ENCODE data around the gene PBX3.
A peak's percentile ranks its signal among the peaks of the same experiment; 100 is the strongest.

PBX3 gene

GRCh38 chr9:125826850-125827249 is 79.7 kb downstream of the PBX3 start:
- no peak for DNase-seq

- peak; percentile 80 for DNase-seq
These were observed 82.6 kb downstream of the PBX3 start for GRCh38 chr9:125829743-125830142.

GRCh38 chr9:125831054-125831453 is 83.9 kb downstream of the PBX3 start:
- peak; percentile 53 for DNase-seq

GRCh38 chr9:125831616-125832015 is 84.4 kb downstream of the PBX3 start:
- peak; percentile 71 for DNase-seq

GRCh38 chr9:125835655-125836054 is 88.5 kb downstream of the PBX3 start:
- DNase-seq, result no peak

GRCh38 chr9:125839317-125839716 is 92.1 kb downstream of the PBX3 start:
- peak; percentile 61 for DNase-seq

GRCh38 chr9:125841444-125841843 is 94.3 kb downstream of the PBX3 start:
- DNase-seq, result no peak

GRCh38 chr9:125842242-125842641 is 95.1 kb downstream of the PBX3 start:
- DNase-seq, result no peak

GRCh38 chr9:125843646-125844045 is 96.5 kb downstream of the PBX3 start:
- DNase-seq, result no peak

GRCh38 chr9:125844611-125845010 is 97.4 kb downstream of the PBX3 start:
- DNase-seq, result no peak

GRCh38 chr9:125845271-125845808 is 98.2 kb downstream of the PBX3 start:
- no peak for DNase-seq

- DNase-seq, result no peak
These were observed 100.6 kb downstream of the PBX3 start for GRCh38 chr9:125847735-125848134.

GRCh38 chr9:125850106-125850632 is 103.0 kb downstream of the PBX3 start:
- DNase-seq, result no peak

GRCh38 chr9:125850763-125851162 is 103.6 kb downstream of the PBX3 start:
- DNase-seq, result no peak

GRCh38 chr9:125851979-125852378 is 104.8 kb downstream of the PBX3 start:
- no peak for DNase-seq

GRCh38 chr9:125852386-125852785 is 105.2 kb downstream of the PBX3 start:
- DNase-seq, result no peak

- DNase-seq, result no peak
These were observed 107.5 kb downstream of the PBX3 start for GRCh38 chr9:125854553-125855275.

GRCh38 chr9:125856331-125856730 is 109.2 kb downstream of the PBX3 start:
- DNase-seq, result no peak

- no peak for DNase-seq
These were observed 114.4 kb downstream of the PBX3 start for GRCh38 chr9:125861405-125862058.

- DNase-seq, result no peak
These were observed 116.8 kb downstream of the PBX3 start for GRCh38 chr9:125863923-125864322.

GRCh38 chr9:125867751-125868415 is 120.7 kb downstream of the PBX3 start:
- DNase-seq, result peak; percentile 21

GRCh38 chr9:125878164-125878631 is 131.0 kb downstream of the PBX3 start:
- peak; percentile 17 for DNase-seq

- DNase-seq, result no peak
These were observed 133.9 kb downstream of the PBX3 start for GRCh38 chr9:125881042-125881441.

All from hematopoietic multipotent progenitor cell treated with erythropoietin and hydrocortisone succinate and interleukin-3 and kit ligand, for 6 days (in vitro differentiated cells).